Measurements from ENCODE around the gene PUM2. TPM values are rescaled to one million over a fixed set of nuclear protein-coding genes. Genes with fewer than 3 reads are reported as not detected.

Gene PUM2
- 32.0 to 52.9 TPM (median 41.7 TPM) in 5 replicates for total RNA-seq (2022; extraction: Qiagen RNA extraction)

DNA sequence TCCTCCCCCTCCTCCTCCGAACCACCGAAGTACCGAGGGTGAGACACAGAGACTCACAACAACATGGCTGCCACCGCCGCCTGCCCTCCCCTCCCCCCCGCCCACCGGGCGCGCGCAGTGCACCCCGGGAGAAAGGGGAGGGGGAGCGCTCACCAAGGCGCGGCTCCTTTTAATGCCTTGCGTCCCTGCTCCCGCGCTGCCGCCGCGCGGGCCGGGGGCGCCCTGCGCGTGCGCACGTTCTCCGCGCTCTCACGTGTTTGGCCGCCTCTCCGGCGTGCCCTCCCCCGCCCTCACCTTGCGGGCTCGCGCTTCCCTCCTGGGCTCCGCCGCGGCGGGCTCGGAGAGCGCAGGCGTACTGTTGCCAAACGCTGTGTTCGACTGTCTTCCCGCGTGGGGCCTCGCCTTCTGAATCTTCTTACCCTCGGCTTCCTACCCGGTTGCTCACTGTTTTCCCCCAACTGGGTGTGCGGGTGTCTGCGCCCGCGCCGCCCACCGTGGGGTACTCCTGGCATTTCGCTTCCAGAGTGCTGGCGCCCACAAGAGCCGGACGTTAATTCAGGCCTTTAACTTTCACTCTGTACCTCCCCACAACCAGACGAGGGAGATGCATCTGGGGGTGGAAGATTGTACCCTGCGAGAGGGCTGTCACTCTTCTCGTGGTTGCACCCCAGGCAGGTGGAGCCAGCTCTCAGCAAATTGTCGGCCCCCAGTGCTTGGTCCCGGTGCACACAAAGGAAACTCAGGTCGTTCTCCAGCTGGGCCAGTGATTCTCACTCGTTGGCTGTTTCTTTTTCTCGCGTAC lies at the start of gene PUM2:
Gene PUM2 (minus strand): TSS at position 92 of the 802 bp plus-strand sequence. CDS start 23,484 bp downstream, outside the sequence.

GRCh38 chr2:20224716-20225293 lies 125.8 kb downstream of the PUM2 start, which contains the start of gene SDC1:
Gene SDC1 (minus strand): TSS chr2:20225130. CDS start chr2:20224867, 263 bp downstream.

Other genes starting within 250 kb of the PUM2 start
- gene SDC1, start 125.7 kb downstream of the PUM2 start, total RNA-seq (2022; extraction: Qiagen RNA extraction), result 165 to 194 TPM (median 181 TPM) in 5 replicates
- 346 to 470 TPM (median 402 TPM) in 5 replicates for gene RHOB, start 96.2 kb upstream of the PUM2 start, total RNA-seq (2022; extraction: Qiagen RNA extraction)

All from A549 treated with Hydrocortisone at 1 μM for 4 hours (cell line).